ENCODE measurements around the gene A1BG.

A1BG gene

GRCh38 chr19:58325311-58326022, 27.8 kb downstream of the A1BG start:
- Histone ChIP-seq H3K27me3 (ENCODE audit: insufficient read depth, poor library complexity, severe bottlenecking) (no peaks in the 10 kb centered on the region), H3K4me3 (replicated peaks; ENCODE audit: insufficient read depth, low read length) (peak overlapping the region; percentile 54), H3K27ac (replicated peaks) (no peak overlapping the region)
- no peak for TF ChIP-seq POLR2AphosphoS5 (IDR thresholded peaks at IDR 0.05; ENCODE audit: low read depth)
- no peak for DNase-seq (ENCODE audit: low read depth in 1 of 2, low spot score in 1 of 2)

- H3K27ac ChIP-seq (replicated peaks): no peak overlapping the region
- TF ChIP-seq POLR2AphosphoS5 (IDR thresholded peaks at IDR 0.05; ENCODE audit: low read depth) (no peak), SPI1 (IDR thresholded peaks at IDR 0.05; ENCODE audit: borderline replicate concordance, low read depth) (no peak), GABPA (IDR thresholded peaks at IDR 0.05; ENCODE audit: low read depth) (no peak), REST (IDR thresholded peaks at IDR 0.05; ENCODE audit: insufficient replicate concordance, low read depth) (no peak), CTCF (IDR thresholded peaks at IDR 0.05; ENCODE audit: insufficient read depth, low read length) (no peak)
- no peaks in the 10 kb centered on the region for H3K27me3 ChIP-seq (ENCODE audit: insufficient read depth, poor library complexity, severe bottlenecking)
- no peak for DNase-seq (ENCODE audit: low read depth in 1 of 2, low spot score in 1 of 2)
- no peak overlapping the region for H3K4me3 ChIP-seq (replicated peaks; ENCODE audit: insufficient read depth, low read length)
Measured at GRCh38 chr19:58319241-58319640, 34.1 kb downstream of the A1BG start.

- no peak overlapping the region for H3K27ac ChIP-seq (replicated peaks)
- H3K4me3 ChIP-seq (replicated peaks; ENCODE audit: insufficient read depth, low read length): no peak overlapping the region
- no peaks in the 10 kb centered on the region for H3K27me3 ChIP-seq (ENCODE audit: insufficient read depth, poor library complexity, severe bottlenecking)
- no peak for DNase-seq (ENCODE audit: low read depth in 1 of 2, low spot score in 1 of 2)
- TF ChIP-seq REST (IDR thresholded peaks at IDR 0.05; ENCODE audit: insufficient replicate concordance, low read depth): no peak
- no peak for TF ChIP-seq CTCF (IDR thresholded peaks at IDR 0.05; ENCODE audit: insufficient read depth, low read length)
- TF ChIP-seq POLR2AphosphoS5 (IDR thresholded peaks at IDR 0.05; ENCODE audit: low read depth): no peak
- TF ChIP-seq SPI1 (IDR thresholded peaks at IDR 0.05; ENCODE audit: borderline replicate concordance, low read depth): no peak
- TF ChIP-seq GABPA (IDR thresholded peaks at IDR 0.05; ENCODE audit: low read depth): no peak
Measured at GRCh38 chr19:58318297-58318696, 35.0 kb downstream of the A1BG start.

GRCh38 chr19:58317476-58318072, 35.7 kb downstream of the A1BG start:
- no peak for TF ChIP-seq POLR2AphosphoS5 (IDR thresholded peaks at IDR 0.05; ENCODE audit: low read depth)
- TF ChIP-seq REST (IDR thresholded peaks at IDR 0.05; ENCODE audit: insufficient replicate concordance, low read depth): peak; percentile 97
- H3K4me3 ChIP-seq (replicated peaks; ENCODE audit: insufficient read depth, low read length): no peak overlapping the region
- DNase-seq (ENCODE audit: low read depth in 1 of 2, low spot score in 1 of 2): no peak
- no peaks in the 10 kb centered on the region for H3K27me3 ChIP-seq (ENCODE audit: insufficient read depth, poor library complexity, severe bottlenecking)
- no peak overlapping the region for H3K27ac ChIP-seq (replicated peaks)
